Umbilical cord (tissue), 2 donors: ENCODE measurements around the gene KRTAP2-2. TPM values are rescaled to one million over a fixed set of nuclear protein-coding genes. Genes with fewer than 3 reads are reported as not detected.
"Not testable (repeated sequence)": the region's sequence is repeated elsewhere in the genome, so short reads cannot be mapped to it uniquely, and the experiment has no call there.

ENCODE experiments used
- DNase-seq: peaks from one replicate; pipeline ENCODE4 v3.0.0-alpha.2; 2015; ENCODE audit warnings: low spot score
- total RNA-seq: library from RNA; depleted of rRNA; stranded (reverse); fragments of >200 nt; gene quantifications from one replicate; pipeline ENCODE4 v1.2.3, GENCODE V29; 2014; ENCODE audit warnings: low replicate concordance; ENCODE audit not compliant: insufficient read depth

KRTAP2-2 gene
- 8.4 TPM for total RNA-seq

DNA sequence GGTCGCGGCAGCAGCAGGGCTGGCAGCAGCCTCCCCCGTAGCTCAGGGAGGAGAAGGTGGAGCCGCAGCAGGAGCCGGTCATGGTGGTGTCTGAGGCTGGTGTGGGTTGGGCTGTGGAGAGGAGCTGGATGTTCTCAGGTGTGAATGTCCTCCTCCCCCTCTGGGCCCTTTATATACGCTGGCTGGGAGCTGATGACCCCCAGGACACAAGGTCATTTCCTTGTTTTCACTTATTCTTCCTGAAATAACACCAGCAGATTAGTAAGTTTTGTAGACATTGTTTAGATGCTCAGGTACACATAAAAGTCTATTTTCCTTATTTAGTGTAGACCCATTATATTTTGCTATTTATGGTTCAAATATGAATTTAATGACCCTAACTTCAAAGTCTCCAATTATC, at the start of gene KRTAP2-2:
Gene KRTAP2-2 (minus strand): TSS at position 101 of the 400 bp plus-strand sequence. CDS start 19 bp downstream, at position 82.
- not testable (repeated sequence) for DNase-seq

DNA sequence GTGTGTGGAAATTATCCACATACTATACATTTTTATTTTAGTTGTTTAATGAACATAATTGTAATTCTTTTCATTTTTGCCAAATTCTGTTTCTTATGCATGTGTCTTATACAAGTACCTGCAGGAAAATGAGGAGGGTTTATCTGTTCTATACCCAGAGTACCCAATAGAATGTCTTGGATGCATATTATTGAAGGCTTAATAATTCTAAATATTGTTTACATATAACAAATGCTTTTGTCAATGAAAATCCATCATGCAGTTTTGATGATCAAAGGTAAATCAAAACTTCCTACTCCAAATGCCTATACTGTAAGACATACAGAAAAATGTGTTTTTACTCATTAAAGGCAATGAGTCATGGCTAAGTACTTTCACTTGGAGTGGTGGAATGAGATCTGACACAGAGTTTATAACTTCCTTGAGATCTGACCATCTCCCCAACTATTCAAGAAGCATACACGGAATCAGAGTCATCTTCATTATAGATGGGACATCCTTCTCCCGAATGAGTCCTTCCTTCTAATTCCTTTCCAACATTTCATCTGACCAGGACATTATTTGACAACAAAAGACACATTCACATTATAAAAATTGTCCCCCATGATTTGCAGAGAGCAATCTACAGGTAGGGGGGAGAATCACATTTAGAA, 49.5 kb upstream of the KRTAP2-2 start:
- DNase-seq: not testable (repeated sequence)

DNA sequence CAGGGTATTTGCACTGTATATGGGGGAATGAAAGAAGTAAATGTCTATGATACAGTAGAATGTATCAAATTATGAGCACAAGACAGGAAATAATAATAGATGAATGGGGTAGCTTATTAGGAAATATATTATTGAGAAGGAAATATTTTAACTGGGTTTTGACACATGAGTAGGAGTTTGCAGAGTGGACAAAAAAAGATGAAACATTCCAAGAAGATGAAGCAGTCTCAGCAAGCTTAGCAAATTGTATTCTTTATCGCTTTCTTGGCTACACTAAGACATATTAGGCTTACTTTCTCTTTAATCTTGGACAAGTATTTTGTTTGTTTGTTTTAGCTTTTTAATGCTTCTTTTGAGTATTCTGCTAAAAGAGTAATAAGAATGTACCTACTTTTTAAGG, 48.9 kb upstream of the KRTAP2-2 start:
- no peak for DNase-seq

DNA sequence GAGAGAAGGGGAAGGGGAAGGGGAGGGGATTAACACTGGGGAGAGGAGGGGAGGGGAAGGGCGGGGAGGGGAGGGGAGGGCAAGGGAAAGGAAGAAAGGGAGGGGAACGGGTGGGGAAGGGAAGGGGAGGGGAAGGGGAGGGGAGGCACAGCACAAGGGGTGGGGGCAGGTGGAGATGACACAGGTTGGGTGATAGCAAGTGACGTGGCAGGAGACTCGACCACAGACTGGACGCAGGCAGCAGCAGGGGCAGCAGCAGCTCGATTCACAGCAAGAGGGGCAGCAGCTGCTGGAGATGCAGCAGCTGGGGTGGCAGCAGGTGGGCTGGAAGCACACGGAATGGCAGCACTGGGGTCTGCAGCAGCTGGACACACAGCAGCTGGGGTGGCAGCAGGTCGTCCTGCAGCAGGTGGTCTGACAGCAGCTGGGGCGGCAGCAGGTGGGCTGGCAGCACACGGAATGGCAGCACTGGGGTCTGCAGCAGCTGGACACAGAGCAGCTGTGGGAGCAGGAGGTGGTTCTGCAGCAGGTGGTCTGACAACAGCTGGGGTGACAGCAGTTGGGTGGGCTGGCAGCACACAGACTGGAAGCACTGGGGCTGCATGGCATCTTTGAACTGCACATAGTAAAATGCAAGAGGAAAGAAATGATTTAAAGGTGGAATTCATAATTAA, 46.7 kb upstream of the KRTAP2-2 start, which contains the start of gene KRTAP4-16:
Gene KRTAP4-16 (minus strand): TSS at position 624 of the 674 bp plus-strand sequence. CDS start 0 bp downstream, at position 624.
- DNase-seq: no peak

DNA sequence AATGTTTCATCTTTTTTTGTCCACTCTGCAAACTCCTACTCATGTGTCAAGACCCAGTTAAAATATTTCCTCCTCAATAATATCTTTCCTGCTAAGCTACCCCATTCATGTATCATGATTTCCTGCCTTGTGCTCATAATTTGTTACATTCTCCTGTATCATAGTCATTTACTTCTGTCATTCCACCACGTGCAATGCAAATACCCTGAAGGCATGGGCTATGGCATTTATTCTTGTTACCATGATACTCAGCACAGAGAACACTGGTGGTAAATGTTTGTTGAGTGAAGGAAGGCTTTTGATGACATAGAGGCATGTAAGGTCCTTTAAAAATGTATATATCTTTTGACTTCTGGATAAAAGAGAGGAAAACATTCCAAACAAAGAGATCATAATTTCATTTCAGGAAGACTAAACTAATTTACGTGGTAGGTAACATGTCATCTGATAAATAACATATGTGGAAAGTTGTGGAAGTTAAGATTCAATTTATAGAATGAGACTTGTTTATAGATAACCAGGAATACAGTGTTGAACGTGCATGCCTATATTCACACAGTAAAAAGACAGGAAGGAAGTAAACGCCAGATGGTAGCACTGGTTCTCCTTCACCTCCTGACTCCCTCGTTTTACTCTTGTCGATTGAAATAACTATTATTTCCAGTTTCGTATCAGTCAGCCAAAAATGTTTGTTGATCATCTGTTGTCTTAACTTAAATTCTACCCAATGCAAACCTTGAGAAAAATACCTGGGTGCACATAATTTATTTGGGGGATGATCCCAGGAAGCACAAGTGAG, 44.9 kb upstream of the KRTAP2-2 start:
- peak; percentile 22 for DNase-seq

DNA sequence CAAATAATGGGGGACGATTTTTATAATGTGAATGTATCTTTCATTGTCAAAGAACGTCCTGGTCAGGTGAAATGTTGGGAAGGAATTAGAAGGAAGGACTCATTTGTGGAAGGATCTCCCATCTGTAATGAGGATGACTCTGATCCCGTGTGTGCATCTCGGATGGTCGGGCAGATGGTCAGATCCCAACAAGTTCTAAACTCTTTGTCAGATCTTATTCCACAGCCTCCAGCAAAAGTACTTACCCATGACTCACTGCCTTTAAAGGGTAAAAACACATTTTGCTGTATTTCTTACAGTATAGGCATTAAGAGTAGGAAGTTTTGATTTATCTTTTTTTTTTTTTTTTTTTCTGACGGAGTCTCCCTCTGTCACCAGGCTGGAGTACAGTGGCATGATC, 43.5 kb upstream of the KRTAP2-2 start:
- DNase-seq: no peak

DNA sequence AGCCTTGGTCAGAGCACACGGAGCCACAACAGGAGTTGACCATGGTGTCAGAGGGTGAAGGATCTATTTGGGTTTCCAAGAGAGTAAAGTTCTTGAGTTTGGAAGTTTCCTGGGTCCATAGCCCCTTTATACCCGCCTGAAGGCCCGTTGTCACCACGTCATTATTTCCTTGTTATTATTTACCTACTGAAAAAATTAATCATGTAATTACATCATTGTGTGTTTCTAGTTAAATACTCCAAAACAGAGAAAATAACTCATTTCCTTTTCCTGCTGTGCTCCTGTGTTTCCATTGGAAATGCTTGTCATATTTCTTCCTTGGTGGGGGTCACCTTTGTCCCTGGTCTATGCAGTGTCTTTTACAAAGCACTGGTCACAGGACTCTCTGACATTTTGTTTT, 43.0 kb upstream of the KRTAP2-2 start, which contains the start of gene KRTAP4-8:
Gene KRTAP4-8 (minus strand): TSS at position 101 of the 400 bp plus-strand sequence. CDS start 58 bp downstream, at position 43.
- no peak for DNase-seq

DNA sequence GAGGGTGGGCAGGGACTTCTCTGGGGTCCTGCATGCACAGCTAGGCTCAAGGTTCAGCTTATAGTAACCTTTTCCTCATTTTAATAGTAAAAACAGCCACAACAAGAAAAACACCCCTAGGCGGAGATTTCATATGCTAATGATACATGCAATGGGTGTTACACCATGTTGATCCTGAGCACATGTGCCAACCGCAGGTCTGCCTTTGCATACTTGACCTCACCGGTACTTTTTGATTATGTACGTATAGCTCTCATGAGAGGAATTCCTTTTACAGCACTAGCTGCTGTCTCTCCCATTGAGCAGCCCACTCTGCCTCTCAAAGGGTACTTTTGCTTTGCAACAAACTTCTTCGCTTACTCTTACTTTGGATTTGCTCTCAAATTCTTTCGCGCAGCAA, 41.0 kb upstream of the KRTAP2-2 start:
- DNase-seq: no peak

DNA sequence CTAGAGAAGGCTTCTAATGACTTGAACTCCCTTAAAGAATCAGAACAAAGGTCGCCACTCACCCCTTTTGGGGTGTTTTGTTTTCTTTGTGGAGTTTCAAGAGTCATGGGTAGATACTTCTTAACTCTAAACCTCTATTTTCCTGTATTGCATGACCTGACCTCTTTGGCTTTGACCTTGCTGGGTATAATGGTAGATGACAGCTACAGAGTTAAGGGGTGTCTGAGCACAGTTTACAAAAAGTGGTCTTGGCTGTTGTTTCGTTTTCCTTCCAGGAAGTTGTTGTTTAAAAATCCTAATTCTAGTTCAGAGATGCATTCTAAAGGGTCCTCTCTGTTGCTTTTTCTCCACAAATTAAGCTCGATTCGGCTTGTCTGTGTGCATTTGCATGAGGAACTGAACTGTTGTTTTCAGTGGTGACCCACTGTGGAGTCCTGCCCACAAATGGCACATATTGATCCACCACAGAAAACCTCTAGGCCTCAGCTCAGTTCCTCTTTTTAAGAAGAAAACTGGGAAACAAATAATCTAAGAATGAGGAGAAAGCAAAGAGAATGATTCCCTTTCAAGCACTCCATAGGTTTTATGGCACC, 33.8 kb upstream of the KRTAP2-2 start:
- not testable (repeated sequence) for DNase-seq

DNA sequence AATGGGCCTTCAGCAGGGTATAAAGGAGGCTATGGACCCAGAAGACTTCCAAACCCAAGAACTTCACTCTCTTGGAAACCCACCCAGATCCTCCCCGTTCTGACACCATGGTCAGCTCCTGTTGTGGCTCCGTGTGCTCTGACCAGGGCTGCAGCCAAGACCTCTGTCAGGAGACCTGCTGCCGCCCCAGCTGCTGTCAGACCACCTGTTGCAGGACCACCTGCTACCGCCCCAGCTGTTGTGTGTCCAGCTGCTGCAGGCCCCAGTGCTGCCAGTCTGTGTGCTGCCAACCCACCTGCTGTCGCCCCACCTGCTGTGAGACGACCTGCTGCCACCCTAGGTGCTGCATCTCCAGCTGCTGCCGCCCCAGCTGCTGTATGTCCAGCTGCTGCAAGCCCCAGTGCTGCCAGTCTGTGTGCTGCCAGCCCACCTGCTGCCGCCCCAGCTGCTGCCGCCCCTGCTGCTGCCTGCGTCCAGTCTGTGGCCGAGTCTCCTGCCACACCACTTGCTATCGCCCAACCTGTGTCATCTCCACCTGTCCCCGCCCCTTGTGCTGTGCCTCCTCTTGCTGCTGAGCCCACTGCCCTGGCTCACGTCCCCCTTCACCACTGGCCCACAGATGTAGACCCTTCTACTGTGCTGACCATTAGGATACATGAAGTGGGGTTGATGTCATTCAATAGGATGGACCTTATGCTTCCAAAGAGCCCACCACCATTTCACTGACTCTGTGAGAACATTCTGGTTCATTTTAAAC, 29.2 kb upstream of the KRTAP2-2 start, which contains the start of gene KRTAP4-7:
Gene KRTAP4-7 (plus strand): TSS at position 51 of the 757 bp plus-strand sequence. CDS start 57 bp downstream, at position 108.
- not testable (repeated sequence) for DNase-seq

DNA sequence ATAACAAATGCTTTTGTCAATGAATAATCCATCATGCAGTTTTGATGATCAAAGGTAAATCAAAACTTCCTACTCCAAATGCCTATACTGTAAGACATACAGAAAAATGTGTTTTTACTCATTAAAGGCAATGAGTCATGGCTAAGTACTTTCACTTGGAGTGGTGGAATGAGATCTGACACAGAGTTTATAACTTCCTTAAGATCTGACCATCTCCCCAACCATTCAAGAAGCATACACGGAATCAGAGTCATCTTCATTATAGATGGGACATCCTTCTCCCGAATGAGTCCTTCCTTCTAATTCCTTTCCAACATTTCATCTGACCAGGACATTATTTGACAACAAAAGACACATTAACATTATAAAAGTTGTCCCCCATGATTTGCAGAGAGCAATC, 28.4 kb upstream of the KRTAP2-2 start:
- DNase-seq: not testable (repeated sequence)

GRCh38 chr17:41082626-41083025, 27.6 kb upstream of the KRTAP2-2 start:
- no peak for DNase-seq

- DNase-seq: no peak
Measured at GRCh38 chr17:41076788-41077187, 21.8 kb upstream of the KRTAP2-2 start.

GRCh38 chr17:41073676-41074075, 18.6 kb upstream of the KRTAP2-2 start:
- DNase-seq: no peak

DNA sequence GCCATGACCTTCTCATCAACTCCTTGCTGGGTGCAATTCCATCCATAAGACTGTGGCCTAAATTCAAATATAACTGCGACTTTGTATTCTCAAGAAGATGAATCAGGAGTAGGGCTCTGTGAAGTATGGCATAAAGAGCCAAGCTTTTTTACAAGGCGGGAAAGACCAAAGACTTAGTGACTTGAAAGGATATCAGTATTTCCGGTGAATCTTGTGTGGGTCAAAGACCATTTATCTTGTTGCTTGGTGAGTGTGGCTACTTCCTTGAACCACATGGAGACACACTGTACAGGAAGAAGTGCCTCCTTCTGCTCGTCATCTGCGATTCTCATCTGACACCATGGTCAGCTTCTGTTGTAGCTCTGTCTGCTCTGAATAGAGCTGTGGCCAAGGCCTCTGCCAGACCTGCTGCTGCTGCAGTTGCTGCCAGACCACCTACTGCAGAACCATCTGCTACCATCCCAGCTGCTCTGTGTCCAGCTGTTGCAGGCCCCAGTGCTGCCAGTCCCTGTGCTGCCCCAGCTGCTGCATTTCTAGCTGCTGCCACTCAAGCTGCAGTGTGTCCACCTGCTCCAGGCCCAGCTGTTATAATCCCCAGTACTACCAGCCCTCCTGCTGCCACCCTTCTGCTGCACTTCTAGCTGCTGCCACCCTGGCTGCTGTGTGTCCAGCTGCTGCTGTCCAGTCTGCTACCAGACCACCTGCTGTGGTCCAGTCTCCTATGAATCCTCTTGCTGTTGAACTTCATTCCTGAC, 16.8 kb upstream of the KRTAP2-2 start:
- DNase-seq: no peak

DNA sequence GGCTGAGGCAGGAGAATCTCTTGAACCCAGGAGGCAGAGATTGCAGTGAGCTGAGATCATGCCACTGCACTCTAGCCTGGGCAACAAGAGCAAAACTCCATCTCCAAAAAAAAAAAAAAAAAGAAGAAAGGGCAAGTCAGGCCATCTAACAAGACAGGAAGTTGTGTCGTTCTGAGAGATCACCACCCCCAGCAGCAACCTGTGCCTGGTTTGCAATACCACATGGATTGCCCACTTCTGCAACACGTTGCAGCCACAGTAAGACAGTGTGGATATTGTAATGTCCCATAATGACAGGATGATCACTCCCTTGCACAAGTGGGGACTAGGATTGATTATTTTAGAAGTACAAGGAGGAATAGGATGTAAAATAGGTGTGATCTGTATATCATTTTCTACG, 14.0 kb upstream of the KRTAP2-2 start:
- DNase-seq: no peak

DNA sequence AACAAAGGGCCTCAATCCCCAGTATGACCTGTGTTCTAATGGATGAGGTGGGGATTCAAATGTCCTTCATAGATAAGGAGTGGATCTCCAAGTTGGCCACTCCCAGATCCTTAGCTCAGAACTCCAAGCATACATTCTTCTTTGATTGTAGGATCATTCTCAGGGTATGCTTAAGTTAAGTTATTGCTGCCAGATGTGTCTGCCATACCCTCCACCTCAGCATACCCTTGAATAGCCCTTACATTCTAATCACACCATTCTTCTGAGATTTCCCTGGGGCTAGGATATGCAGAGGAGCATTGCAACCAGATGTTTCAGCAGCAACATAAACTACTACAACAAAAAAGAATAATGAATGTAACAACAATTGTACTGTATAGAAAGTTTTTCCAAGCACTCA, 12.3 kb upstream of the KRTAP2-2 start:
- no peak for DNase-seq

DNA sequence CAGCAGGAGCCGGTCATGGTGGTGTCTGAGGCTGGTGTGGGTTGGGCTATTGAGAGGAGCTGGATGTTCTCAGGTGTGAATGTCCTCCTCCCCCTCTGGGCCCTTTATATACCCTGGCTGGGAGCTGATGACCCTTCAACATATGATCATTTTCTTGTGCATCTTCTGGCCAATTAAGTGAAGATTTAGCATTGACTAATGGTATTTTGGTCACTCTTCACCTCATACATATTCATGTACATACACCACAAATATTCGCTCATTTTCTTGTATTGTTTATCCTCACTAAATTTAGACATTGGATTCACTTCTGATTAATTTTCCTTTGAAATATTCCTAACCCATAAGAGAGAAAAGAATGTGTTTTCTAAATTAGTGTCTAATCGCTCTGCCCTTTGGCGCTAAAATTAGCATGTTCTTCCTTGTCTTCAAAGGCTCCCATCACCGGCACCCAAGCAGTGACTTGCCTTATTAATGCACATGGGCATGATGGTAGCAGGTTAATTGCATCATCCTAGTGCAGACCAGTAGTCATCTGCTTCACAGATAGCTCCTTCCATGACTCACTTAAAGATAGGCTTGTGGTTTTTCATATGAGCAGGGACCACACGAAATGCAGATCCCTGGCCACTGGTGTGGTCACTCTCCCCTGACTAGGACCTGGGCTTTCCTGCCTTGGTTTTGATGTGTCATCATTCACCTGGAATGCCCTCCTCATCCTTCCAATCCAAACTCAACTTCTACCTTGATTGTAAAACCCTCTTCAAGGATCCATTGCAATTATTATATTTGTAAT, 11.0 kb upstream of the KRTAP2-2 start, which contains the start of gene KRTAP2-4:
Gene KRTAP2-4 (minus strand): TSS at position 51 of the 796 bp plus-strand sequence. CDS start 34 bp downstream, at position 17.
- DNase-seq: no peak
